Neural progenitor cell (in vitro differentiated cells): Measurements from ENCODE around the gene SLC9C1. TPM values are rescaled to one million over a fixed set of nuclear protein-coding genes. Genes with fewer than 3 reads are reported as not detected.

Source experiments
- DNase-seq: peaks from one replicate; pipeline ENCODE4 v3.0.0-alpha.2; 2016; ENCODE audit warnings: low spot score
- H2AFZ ChIP-seq: fragments of 200-600 bp; sonication (generic); replicated peaks from 2 replicates; pipeline ENCODE4 v1.6.1; 2016; ENCODE audit warnings: antibody characterized with exemption
- H3F3A ChIP-seq: fragments of 200-600 bp; sonication (generic); 2 replicates; pipeline ENCODE4 v1.6.1; 2016; ENCODE audit warnings: antibody characterized with exemption, low read depth
- H3K27ac ChIP-seq: fragments of 200-600 bp; sonication (generic); 2 replicates; pipeline ENCODE4 v1.5.1; 2016; ENCODE audit warnings: mild to moderate bottlenecking
- H3K27me3 ChIP-seq: fragments of 200-600 bp; sonication (generic); 2 replicates; pipeline ENCODE4 v1.6.1; 2016; ENCODE audit warnings: mild to moderate bottlenecking, moderate library complexity
- H3K36me3 ChIP-seq: fragments of 200-600 bp; sonication (generic); 2 replicates; pipeline ENCODE4 v1.5.1; 2016
- H3K4me1 ChIP-seq: fragments of 200-600 bp; sonication (generic); 2 replicates; pipeline ENCODE4 v1.6.1; 2016; ENCODE audit warnings: mixed run types
- H3K4me2 ChIP-seq: fragments of 200-600 bp; sonication (generic); 2 replicates; pipeline ENCODE4 v1.6.1; 2016
- H3K4me3 ChIP-seq: fragments of 200-600 bp; sonication (generic); 2 replicates; pipeline ENCODE4 v1.5.1; 2016
- H3K79me2 ChIP-seq: fragments of 200-600 bp; sonication (generic); 2 replicates; pipeline ENCODE4 v1.6.1; 2016; ENCODE audit warnings: low read depth
- H3K9ac ChIP-seq: fragments of 200-600 bp; sonication (generic); 2 replicates; pipeline ENCODE4 v1.6.1; 2016
- H3K9me3 ChIP-seq: fragments of 200-600 bp; sonication (generic); 2 replicates; pipeline ENCODE4 v1.5.1; 2016; ENCODE audit warnings: low read depth
- H4K20me1 ChIP-seq: fragments of 200-600 bp; sonication (generic); 2 replicates; pipeline ENCODE4 v1.6.1; 2016; ENCODE audit warnings: low read depth
- H3K27ac Mint-ChIP-seq: 3 replicates; pipeline ENCODE4 v1.8.0; 2021; ENCODE audit warnings: mixed read lengths
- H3K27me3 Mint-ChIP-seq: 2 replicates; pipeline ENCODE4 v1.8.0; 2022; ENCODE audit warnings: low read depth, mild to moderate bottlenecking, inconsistent platforms, moderate library complexity, mixed read lengths; ENCODE audit not compliant: insufficient read depth
- H3K36me3 Mint-ChIP-seq: 3 replicates; pipeline ENCODE4 v1.8.0; 2021; ENCODE audit warnings: mixed read lengths
- H3K4me1 Mint-ChIP-seq: 3 replicates; pipeline ENCODE4 v1.8.0; 2021; ENCODE audit warnings: mixed read lengths
- H3K4me3 Mint-ChIP-seq: 3 replicates; pipeline ENCODE4 v1.8.0; 2021; ENCODE audit warnings: mild to moderate bottlenecking, moderate library complexity, mixed read lengths
- H3K9me3 Mint-ChIP-seq: 3 replicates; pipeline ENCODE4 v1.8.0; 2020; ENCODE audit warnings: mixed read lengths
- EZH2 ChIP-seq: fragments of 200-600 bp; sonication (generic); IDR thresholded peaks from 2 replicates; pipeline ENCODE4 v1.6.1; 2017; ENCODE audit warnings: antibody characterized with exemption, mild to moderate bottlenecking, moderate library complexity
- EZH2phosphoT487 ChIP-seq: fragments of 200-600 bp; sonication (generic); IDR thresholded peaks from 2 replicates; pipeline ENCODE4 v1.6.1; 2017; ENCODE audit warnings: antibody characterized with exemption
- total RNA-seq: library from RNA; depleted of rRNA; stranded (reverse); fragments of >200 nt; gene quantifications from 2 replicates; pipeline ENCODE4 v1.2.3, GENCODE V29; 2015; ENCODE audit warnings: low replicate concordance
- TF ChIP-seq, protein P1 (sequence below): fragments of 200-600 bp; sonication (generic); IDR thresholded peaks from 2 replicates; pipeline ENCODE4 v1.5.1; 2017; ENCODE audit warnings: antibody characterized with exemption, mild to moderate bottlenecking

SLC9C1 gene
- total RNA-seq, 1 donor from 2014 or later = 1.3 TPM

DNA sequence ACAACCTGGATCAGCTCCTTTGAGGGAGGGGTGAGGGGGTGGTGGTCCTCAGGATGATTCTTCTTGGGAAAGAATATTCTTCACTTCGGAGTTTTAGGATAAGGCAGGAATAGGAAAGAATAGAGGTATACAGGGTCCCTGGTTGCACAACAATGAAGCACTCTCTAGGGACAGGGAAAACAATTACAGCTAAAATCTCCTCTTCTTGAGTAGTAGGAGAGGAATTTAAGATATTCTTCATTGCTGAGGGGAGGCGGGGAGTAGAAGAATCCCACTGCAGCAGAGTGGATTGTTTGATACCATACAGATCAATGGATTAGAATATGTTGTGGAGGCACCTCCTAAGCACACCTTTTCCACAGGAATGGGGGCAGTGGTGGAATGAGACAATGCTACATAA, 20.5 kb downstream of the SLC9C1 start:
- Histone ChIP-seq H3K4me3 (no peak overlapping the region), H2AFZ (no peak overlapping the region), H3K4me1 (no peaks in the 10 kb centered on the region), H3K9ac (no peak overlapping the region), H3K4me2 (no peak overlapping the region), H3K27me3 (no peaks in the 10 kb centered on the region), H3K79me2 (no peaks in the 10 kb centered on the region), H3K9me3 (no peaks in the 10 kb centered on the region), H3K36me3 (no peaks in the 10 kb centered on the region), H4K20me1 (no peaks in the 10 kb centered on the region), H3F3A (no peaks in the 10 kb centered on the region), H3K27ac (no peak overlapping the region)
- no peak overlapping the region for H3K27ac Mint-ChIP-seq
- H3K4me3 Mint-ChIP-seq = no peak overlapping the region
- no peaks in the 10 kb centered on the region for H3K4me1 Mint-ChIP-seq
- no peaks in the 10 kb centered on the region for H3K36me3 Mint-ChIP-seq
- H3K27me3 Mint-ChIP-seq = peaks cover 2% of the 10 kb centered on the region
- TF ChIP-seq, protein P1, sequence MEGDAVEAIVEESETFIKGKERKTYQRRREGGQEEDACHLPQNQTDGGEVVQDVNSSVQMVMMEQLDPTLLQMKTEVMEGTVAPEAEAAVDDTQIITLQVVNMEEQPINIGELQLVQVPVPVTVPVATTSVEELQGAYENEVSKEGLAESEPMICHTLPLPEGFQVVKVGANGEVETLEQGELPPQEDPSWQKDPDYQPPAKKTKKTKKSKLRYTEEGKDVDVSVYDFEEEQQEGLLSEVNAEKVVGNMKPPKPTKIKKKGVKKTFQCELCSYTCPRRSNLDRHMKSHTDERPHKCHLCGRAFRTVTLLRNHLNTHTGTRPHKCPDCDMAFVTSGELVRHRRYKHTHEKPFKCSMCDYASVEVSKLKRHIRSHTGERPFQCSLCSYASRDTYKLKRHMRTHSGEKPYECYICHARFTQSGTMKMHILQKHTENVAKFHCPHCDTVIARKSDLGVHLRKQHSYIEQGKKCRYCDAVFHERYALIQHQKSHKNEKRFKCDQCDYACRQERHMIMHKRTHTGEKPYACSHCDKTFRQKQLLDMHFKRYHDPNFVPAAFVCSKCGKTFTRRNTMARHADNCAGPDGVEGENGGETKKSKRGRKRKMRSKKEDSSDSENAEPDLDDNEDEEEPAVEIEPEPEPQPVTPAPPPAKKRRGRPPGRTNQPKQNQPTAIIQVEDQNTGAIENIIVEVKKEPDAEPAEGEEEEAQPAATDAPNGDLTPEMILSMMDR = no peak
- TF ChIP-seq EZH2 (no peak), EZH2phosphoT487 (no peak)
- no peaks in the 10 kb centered on the region for H3K9me3 Mint-ChIP-seq
- no peak for DNase-seq

DNA sequence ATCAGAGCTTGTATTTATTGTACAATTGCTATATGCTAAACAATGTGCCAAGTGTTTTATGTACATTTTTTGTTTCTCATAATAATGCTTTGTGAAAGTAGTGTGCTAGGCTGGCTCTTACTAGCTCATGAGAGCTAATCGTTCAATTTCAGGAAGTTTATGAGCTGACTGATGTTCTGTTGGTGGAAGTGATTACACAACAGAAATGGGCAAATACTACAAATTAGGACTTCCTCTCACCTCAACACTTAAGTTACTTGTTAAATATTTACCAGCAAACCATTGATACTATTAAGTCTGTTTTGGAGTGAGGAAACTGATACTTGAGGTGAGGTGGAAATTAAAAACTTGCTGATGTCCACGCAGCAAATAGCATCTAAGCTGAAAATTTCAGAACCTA, 32.3 kb downstream of the SLC9C1 start:
- Histone ChIP-seq H3F3A (no peaks in the 10 kb centered on the region), H2AFZ (no peak overlapping the region), H3K27me3 (no peaks in the 10 kb centered on the region), H3K4me2 (no peak overlapping the region), H3K36me3 (no peaks in the 10 kb centered on the region), H3K79me2 (no peaks in the 10 kb centered on the region), H3K9me3 (no peaks in the 10 kb centered on the region), H3K4me1 (no peaks in the 10 kb centered on the region), H4K20me1 (no peaks in the 10 kb centered on the region), H3K9ac (no peak overlapping the region), H3K27ac (no peak overlapping the region), H3K4me3 (no peak overlapping the region)
- Mint-ChIP-seq H3K27me3 (peaks cover 5% of the 10 kb centered on the region), H3K4me3 (no peak overlapping the region), H3K36me3 (no peaks in the 10 kb centered on the region), H3K9me3 (no peaks in the 10 kb centered on the region), H3K27ac (no peak overlapping the region), H3K4me1 (no peaks in the 10 kb centered on the region)
- TF ChIP-seq EZH2 (no peak), EZH2phosphoT487 (no peak)
- DNase-seq = no peak

DNA sequence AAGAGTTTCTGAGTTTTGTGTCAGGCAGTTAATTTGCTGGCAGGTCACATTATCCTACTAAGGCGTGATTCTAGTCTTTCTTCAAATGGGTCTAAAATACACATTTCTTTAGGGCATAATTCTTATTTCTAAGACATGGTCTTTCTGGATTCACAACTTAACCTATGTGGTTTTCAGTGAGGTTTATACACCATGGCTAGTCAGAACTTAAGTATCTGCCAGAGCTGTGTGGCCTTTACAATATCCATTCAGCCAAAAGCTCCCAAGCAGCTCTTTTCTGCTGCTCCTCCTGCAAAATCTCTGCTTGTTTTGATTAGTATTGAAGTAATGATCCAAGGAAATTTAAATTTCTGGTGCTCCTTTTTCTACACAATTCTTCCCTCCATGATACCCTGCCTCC, 33.5 kb downstream of the SLC9C1 start:
- TF ChIP-seq, protein P1 = no peak
- TF ChIP-seq EZH2phosphoT487 (no peak), EZH2 (no peak)
- no peaks in the 10 kb centered on the region for H4K20me1 ChIP-seq
- H3K4me3 ChIP-seq = no peak overlapping the region
- Mint-ChIP-seq H3K4me1 (no peaks in the 10 kb centered on the region), H3K27me3 (peaks cover 5% of the 10 kb centered on the region), H3K36me3 (no peaks in the 10 kb centered on the region), H3K4me3 (no peak overlapping the region), H3K27ac (no peak overlapping the region), H3K9me3 (no peaks in the 10 kb centered on the region)
- H3K27me3 ChIP-seq = no peaks in the 10 kb centered on the region
- no peak overlapping the region for H3K27ac ChIP-seq
- no peak overlapping the region for H3K4me2 ChIP-seq
- no peaks in the 10 kb centered on the region for H3K79me2 ChIP-seq
- no peaks in the 10 kb centered on the region for H3F3A ChIP-seq
- no peaks in the 10 kb centered on the region for H3K36me3 ChIP-seq
- no peak for DNase-seq
- H3K4me1 ChIP-seq = no peaks in the 10 kb centered on the region
- peak overlapping the region; percentile 15 for H3K9ac ChIP-seq
- H2AFZ ChIP-seq = peak overlapping the region; percentile 84
- no peaks in the 10 kb centered on the region for H3K9me3 ChIP-seq

DNA sequence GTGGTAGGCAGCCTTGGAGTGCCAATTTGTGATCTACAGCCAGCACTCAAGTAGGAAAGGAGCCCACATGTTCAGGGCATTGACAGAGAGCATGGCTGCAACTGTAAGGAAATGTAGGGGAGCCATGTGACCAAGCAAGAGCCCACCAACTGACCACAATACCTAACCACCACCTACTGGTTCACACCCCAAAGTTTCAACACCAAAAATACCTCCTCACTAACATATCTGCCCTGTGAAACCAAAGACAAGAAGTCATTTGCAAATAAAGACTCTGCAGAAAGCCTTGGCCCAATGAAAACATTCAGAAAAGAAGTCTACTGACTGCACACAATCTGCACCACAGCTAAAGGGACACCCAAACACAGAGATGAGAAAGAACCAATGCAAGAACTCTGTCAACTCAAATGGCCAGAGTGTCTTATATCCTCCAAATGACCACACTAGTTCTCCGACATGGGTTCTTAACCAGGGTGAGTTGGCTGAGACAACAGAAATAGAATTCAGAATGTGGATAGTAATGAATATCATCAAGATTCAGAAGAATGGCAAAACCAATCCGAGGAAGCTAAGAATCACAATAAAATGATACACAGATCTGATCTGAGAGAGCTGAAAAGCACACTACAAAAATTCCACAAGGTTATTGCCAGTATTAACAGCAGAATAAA, 40.6 kb downstream of the SLC9C1 start:
- peaks cover 2% of the 10 kb centered on the region for H3K27me3 Mint-ChIP-seq
- peaks cover 6% of the 10 kb centered on the region for H3K9me3 Mint-ChIP-seq
- Histone ChIP-seq H3K27ac (no peak overlapping the region), H4K20me1 (no peaks in the 10 kb centered on the region), H2AFZ (no peak overlapping the region), H3K4me1 (no peaks in the 10 kb centered on the region), H3K79me2 (no peaks in the 10 kb centered on the region), H3K4me3 (no peak overlapping the region), H3K27me3 (no peaks in the 10 kb centered on the region), H3K9me3 (no peaks in the 10 kb centered on the region), H3K36me3 (no peaks in the 10 kb centered on the region), H3K9ac (no peak overlapping the region), H3K4me2 (no peak overlapping the region), H3F3A (no peaks in the 10 kb centered on the region)
- no peak overlapping the region for H3K27ac Mint-ChIP-seq
- no peak overlapping the region for H3K4me3 Mint-ChIP-seq
- TF ChIP-seq EZH2phosphoT487 = no peak
- no peak for TF ChIP-seq EZH2
- TF ChIP-seq, protein P1 = no peak
- H3K4me1 Mint-ChIP-seq = no peaks in the 10 kb centered on the region
- no peak for DNase-seq
- no peaks in the 10 kb centered on the region for H3K36me3 Mint-ChIP-seq
